GM19372 (cell line): ENCODE results near the gene NDUFB10.
A peak's percentile ranks its signal among the peaks of the same experiment; 100 is the strongest.

Experiments
- ATAC-seq: cut with Tn5 transposase; IDR thresholded peaks from one replicate; pipeline ENCODE4 v1.9.1; 2021; ENCODE audit warnings: mild to moderate bottlenecking, low read depth, moderate library complexity; ENCODE audit not compliant: unreplicated experiment

The NDUFB10 gene

DNA sequence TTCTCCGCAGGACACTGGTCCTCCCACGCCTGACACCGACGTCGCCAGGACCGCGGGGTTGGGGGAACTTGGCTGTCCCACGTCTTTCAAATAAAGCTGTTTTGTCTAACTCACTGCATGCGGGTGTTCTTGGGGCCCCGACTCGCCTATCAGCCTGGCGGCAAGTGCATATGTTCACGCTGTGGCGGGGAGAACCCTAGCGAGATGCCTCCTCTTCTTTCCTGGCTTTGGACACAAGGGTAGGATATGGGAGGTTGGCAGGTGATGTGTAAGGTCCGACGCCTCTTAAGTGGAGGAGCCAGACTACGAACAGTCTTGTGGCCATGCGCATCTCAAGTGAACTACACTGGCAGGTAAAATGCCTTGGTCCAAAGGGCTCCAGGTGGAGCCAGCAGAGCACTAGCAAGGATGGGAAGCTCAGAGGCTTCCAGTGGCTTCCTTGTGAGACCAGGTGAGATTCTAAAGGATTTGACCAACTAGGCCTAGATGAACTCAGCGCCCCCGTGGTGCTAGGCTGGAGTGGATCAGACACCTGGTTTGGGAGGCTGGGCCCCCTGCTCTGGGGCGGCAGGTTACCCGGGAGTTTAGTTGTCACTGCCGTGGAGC is 6.2 kb downstream of the NDUFB10 start:
- no peak for ATAC-seq

- no peak for ATAC-seq
These were observed 7.1 kb downstream of the NDUFB10 start, which contains the start of gene RNF151 for GRCh38 chr16:1966460-1966859. Gene RNF151 (plus strand): TSS chr16:1966856. CDS start chr16:1966882, 26 bp downstream.

DNA sequence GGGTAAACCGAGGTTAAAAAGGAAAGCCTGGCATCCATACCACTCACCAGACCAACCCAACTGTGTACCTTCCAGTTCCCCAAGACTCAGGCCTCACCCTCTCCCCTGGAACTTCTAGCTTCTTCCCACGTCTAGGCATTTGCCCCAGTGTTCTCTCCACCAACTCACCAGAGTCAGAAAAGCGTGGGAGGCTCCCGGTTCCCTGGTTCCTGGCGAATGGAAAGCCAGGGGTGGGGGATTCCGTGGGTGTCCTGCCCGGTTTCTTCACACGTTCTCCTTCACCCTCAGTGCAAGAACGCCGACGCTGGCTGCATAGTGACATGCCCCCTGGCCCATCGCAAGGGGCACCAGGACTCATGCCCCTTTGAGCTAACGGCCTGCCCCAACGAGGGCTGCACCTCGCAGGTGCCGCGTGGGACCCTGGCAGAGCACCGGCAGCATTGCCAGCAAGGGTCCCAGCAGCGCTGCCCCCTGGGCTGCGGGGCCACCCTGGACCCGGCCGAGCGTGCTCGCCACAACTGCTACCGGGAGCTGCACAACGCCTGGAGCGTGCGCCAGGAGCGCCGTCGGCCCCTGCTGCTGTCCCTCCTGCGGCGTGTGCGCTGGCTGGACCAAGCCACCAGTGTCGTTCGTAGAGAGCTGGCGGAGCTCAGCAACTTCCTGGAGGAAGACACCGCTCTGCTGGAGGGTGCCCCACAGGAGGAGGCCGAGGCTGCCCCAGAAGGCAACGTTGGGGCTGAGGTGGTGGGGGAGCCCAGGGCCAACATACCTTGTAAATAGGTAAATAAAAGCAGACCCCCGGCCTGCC is 9.0 kb downstream of the NDUFB10 start:
- ATAC-seq = no peak

DNA sequence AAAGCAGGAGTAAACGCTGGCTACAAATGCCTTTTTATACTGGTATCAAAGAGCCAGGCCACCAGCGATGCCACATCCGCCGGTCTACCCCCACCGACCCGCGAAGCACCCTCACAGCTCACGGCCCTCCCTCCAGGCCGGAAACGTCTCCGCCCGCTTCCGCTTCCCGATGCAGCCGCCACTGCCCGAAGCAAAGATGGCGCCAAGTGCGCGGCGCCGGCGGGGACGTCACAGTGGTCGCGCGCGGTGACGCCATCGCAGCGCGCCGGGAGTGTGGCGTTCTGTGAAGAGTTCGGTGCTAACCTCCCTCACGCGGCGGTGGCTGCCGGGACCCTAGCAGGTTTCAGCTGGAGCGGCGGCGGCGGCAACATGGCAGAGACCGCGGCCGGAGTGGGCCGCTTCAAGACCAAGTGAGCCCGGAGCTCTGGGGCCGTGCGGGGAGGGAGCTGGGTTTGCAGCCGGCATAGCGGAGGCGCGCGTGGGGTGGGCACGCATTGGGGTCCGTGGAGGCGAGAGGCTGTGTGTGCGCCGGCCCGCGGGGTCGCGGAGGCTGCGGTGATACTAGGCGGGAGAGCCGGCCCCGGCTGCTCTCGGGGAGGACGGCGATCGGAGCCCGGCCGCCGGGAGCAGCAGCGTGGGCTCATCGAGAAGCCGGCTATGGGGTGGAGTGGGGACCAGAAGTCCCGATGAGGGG is 12.6 kb downstream of the NDUFB10 start, which contains the start of gene TBL3:
Gene TBL3, plus strand, starts transcription at position 258 of the 694 bp plus-strand sequence. Its CDS starts 112 bp downstream, at position 370.
- ATAC-seq = peak; percentile 88

DNA sequence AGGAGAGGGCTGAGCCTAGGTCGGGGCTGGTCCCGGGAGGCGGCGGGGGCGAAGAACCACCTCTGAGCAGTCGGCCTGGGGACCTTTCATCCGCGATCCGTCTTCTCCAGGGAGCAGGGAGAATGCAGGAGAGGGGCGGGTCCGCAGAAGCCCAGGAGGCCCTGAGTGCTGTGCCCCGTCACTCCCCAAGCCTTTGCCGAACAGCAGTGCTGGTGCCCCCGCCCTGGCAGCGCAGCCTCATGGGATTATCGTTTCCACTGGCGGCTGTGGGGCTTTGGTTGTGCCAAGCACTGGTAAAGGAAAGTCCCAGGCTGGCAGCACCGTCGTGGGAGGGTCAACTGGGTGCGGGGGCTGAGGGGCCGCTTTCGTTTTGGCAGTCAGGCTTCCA is 13.1 kb downstream of the NDUFB10 start:
- no peak for ATAC-seq

DNA sequence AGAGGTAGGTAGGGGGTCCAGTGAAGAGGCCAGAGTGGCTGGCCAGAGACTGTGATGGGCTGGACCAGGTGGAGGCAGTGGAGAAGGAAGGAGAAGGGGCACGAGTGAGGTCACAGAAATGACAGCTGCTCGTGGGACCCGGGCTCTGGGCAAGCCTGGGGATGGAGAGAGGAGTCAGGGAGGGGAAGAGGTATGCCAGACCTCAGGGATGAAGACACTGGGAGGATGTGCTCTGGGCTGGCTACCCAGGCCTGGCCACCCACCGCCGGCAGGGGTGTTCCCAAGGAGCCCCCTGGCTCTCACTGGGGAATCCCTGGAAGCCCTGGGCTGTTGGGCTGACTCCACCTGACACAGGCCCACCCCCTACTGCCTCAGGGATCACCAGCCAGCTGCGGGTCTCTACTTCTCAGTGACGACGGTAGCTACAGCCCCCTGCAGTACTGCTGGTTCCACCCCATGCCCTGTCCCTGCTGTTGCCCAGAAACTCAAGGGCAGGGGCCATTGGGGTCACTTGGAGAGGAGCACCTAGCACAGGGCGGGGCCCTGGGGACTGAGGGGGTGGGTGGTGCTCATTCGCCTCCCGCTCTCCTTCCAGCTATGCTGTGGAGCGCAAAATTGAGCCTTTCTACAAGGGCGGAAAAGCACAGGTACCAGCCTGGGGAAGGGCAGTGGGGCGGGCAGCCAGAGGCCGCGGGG is 14.3 kb downstream of the NDUFB10 start:
- no peak for ATAC-seq

GRCh38 chr16:1974157-1975070 is 15.1 kb downstream of the NDUFB10 start:
- ATAC-seq = no peak

- ATAC-seq = no peak
These were observed 16.3 kb downstream of the NDUFB10 start for GRCh38 chr16:1975432-1976215.

GRCh38 chr16:1976216-1976520 is 16.8 kb downstream of the NDUFB10 start:
- no peak for ATAC-seq

DNA sequence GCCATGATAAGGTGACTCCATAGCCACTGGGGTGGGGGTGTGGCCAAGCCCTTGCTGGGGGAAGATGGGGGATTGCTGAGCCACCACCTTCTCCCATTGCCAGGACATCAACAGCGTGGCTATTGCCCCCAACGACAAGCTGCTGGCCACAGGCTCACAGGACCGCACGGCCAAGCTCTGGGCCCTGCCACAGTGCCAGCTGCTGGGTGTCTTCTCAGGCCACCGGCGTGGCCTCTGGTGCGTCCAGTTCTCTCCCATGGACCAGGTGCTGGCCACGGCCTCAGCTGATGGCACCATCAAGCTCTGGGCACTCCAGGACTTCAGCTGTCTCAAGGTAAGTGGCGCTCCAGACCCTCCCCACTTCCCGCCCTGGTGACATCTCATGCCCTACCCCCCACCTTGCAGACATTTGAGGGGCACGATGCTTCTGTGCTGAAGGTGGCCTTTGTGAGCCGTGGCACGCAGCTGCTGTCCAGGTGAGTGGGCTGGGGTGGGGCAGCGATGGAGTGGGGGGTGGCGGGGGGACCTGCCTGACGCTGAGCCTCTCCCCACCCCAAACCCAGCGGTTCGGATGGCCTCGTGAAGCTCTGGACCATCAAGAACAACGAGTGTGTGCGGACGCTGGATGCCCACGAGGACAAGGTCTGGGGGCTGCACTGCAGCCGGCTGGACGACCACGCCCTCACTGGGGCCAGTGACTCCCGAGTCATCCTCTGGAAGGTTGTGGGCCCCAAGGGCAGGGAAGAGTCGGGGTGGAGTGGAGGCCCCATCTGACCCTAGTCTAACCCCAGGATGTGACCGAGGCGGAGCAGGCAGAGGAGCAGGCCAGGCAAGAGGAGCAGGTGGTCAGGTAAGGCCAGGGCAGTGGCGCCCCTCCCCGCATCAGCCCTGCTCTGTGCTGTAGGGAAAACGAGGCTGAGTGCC is 17.9 kb downstream of the NDUFB10 start:
- ATAC-seq = no peak

GRCh38 chr16:1977875-1978268 is 18.5 kb downstream of the NDUFB10 start:
- ATAC-seq = no peak

DNA sequence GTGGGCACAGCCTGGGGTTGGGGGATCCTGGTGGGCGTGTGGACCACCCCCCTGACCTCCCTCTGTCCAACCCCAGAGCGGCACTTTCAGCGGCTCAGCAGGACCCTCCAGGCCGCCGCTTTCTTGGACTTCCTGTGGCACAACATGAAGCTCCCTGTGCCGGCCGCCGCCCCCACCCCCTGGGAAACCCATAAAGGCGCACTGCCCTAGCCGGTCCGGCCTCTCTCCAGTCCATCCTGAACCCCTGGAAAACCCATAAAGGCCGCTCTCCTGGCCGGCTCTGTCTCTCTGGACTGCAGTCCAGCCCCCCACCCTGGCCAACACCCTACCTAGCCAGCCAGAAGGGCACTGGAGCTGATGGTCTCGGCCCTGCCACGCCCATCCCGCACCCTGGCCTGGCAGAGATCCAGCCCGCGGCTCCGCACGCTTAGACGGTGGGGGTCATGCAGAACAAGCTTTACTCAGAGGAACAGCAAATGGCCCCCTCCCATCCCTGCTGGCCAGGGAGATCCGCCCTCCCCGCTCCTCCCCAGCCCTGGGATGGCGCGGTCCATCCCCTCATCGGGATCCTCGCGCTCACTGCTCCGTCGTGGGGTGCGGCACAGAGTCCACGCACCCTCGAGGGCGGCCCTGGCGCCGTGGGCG is 19.3 kb downstream of the NDUFB10 start:
- no peak for ATAC-seq

DNA sequence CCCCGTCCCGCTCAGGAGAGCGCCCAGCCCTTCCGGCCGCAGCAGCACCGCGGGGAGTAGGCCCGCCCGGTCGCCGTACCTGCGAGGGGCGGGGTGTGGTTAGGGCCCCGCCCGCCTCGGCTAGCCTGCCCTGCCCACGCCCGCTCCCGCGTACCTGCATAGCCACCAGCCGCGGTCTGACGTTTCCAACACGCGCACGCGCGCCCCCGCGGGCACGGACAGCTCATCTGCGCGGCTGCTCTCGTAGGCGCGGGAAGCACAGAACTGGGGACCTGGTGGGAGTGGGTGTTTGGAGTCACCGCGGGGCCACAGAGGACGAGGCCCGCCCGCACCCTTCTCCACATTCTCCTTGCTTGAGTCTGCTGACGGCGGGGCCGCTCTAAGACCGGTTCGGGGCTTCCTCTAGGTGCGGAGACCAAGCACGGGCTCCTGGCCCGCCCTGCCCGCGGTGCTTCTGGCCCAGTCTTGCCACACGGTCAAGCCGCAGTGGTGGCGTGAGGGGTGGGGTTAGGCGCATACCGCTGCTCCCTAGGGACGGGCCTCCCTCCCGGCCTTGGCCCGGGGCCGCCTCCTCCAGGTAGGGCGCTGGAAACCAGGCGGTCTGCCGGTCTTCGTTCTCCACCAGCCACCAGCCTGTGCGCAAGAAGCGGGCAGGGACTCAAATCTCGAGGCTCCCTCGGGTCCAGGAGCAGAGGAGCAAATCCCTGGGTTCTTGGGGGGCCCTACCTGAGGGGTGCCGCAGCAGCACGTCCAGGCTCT is 20.1 kb downstream of the NDUFB10 start:
- no peak for ATAC-seq

GRCh38 chr16:1980030-1980769 is 20.9 kb downstream of the NDUFB10 start:
- no peak for ATAC-seq

DNA sequence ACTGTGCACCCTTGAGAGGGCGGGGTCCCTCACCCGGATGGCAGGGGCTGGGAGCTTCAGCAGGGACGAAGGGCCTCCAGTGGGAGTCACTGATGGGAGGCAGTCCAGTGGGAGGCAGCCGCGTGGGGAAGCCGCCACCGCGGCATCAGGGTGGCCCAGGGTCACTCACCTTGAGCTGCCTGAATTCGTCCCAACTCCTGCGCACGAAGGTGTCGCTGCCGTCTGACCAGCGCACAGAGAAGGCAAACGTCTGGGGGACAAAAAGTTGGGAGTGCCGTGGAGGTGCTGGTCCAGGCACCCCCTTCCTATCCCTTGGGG is 21.4 kb downstream of the NDUFB10 start:
- no peak for ATAC-seq

GRCh38 chr16:1981398-1981836 is 22.1 kb downstream of the NDUFB10 start, which contains the start of gene NOXO1:
Gene NOXO1 (minus strand): TSS chr16:1981469. CDS start chr16:1981179, 290 bp downstream.
- no peak for ATAC-seq
